NCI-H345 (cell line): ENCODE data around the gene PAX8.

ENCODE experiments used
- DNase-seq: peaks from one replicate; lab custom pipeline; 2025; lab: John Stamatoyannopoulos, UW

Gene PAX8

GRCh38 chr2:113183264-113183663 lies 95.5 kb downstream of the PAX8 start:
- DNase-seq, result no peak

DNA sequence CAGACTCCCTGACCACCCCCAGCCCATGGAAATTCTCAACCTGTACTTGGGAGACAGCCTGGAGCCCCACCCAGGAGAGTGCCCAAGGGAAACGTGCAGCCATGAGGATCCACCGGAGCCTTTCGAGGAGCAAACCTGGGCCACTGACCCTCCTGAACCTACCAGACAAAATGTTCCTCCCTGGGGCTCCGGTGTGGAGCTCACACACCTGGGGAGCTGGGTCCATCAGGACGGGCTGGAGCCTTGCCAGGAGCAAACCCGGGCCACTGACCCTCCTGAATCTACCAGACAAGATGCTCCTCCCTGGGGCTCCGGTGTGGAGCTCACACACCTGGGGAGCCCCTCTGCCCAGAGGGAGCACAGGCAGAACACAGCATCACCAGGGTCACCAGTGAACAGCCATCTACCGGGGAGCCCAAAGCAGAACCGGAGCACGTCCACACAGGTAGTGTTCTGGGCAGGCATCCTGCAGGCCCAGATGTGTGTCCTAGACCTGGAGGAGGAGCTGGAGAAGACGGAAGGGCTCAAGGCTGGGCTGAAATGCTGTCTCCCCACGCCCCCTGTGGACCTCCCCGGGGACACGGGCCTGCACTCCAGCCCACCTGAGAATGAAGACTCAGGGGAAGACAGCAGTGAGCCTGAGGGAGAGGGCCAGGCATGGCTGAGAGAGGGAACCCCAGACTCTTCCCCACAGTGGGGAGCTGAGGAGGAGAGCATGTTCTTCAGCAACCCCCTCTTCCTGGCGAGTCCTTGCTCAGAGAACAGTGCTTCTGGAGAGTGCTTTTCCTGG lies 96.1 kb downstream of the PAX8 start:
- DNase-seq, result no peak

DNA sequence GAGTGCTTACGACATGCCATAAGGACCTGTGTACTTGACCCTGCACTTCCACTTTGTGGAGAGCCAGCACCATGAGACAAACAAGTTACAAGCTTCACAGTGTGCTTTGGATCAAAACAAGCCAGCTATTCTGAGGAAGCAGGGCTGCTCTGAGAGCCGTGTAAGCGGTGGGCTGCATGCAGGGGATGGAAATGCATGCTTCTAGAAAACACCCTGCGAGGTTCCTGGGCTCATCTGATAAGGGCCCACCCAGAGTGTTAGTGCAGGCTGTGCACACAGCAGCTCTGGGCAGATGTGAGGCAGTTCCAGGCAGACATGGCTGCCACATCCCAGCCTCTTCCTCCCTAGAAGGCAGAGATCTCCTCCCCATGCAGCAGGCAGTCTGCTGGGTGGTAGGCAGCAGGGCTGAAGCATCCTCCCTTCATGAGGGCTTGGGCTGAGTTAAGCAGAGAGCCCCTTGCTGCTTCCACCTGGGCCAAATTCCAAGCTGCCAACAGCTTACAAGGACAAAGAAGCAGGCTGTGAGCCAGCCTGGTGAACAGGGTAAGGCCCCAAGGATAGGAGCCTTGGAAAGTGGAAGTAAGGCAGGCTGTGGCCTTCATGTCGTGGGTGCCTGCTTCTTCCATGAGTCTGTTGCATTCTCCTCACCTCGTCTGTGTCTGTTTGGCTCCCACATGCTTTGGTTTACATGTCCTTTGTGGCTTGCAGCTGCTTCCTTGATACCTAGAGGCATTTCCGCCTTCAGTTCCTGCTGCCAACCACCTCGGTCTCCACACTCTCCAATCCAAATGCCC lies 97.3 kb downstream of the PAX8 start:
- DNase-seq, result no peak

GRCh38 chr2:113180131-113180946 lies 98.4 kb downstream of the PAX8 start:
- no peak for DNase-seq

DNA sequence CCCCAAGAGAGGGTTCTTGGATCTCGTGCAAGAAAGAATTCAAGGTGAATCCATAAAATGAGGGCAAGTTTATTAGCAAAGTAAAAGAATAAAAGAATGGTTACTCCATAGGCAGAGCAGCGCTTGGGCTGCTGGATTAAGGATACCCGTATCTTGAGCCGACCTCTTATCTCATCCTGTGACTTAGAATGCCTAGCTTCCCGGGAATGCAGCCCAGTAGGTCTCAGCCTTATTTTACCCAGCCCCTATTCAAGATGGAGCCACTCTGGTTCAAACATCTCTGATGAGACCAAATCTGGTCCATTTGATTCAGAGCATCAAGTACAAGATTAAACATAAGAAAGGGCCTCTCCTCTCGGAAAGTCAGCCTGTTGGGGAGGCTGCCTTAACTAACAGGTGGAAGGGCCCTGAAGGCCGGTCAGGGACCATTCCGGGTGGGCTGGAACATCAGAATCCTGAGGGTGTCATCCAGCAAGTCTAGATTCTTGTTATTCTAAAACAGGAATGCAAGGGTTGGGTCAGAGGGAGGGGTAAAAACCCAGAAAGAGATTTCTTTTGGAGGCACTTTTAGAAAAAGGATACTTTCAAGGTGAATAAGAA lies 99.2 kb downstream of the PAX8 start:
- DNase-seq, result no peak

DNA sequence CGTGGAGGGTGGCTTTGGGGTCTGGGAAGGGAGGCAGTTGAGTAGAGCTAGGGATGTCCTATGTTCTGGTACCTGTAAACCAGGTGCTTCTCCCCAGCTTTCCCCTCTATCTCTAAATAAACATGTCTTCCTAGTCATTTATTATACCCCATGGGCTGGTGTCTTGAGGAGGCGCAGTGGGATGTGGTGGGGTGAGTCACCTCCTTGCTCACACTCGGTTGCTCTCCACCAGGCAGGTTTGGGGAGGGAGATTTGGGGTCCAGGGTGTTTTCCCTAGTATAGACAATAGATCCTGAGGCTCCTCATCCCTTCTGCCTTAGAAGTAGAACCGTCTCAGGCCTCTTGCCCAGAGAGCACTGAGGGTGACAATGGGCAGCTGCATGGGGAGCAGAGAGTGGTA lies 99.8 kb downstream of the PAX8 start:
- DNase-seq, result no peak

- no peak for DNase-seq
Measured at GRCh38 chr2:113178069-113178746, 100.5 kb downstream of the PAX8 start.

- no peak for DNase-seq
Measured at GRCh38 chr2:113176696-113177355, 101.9 kb downstream of the PAX8 start.

DNA sequence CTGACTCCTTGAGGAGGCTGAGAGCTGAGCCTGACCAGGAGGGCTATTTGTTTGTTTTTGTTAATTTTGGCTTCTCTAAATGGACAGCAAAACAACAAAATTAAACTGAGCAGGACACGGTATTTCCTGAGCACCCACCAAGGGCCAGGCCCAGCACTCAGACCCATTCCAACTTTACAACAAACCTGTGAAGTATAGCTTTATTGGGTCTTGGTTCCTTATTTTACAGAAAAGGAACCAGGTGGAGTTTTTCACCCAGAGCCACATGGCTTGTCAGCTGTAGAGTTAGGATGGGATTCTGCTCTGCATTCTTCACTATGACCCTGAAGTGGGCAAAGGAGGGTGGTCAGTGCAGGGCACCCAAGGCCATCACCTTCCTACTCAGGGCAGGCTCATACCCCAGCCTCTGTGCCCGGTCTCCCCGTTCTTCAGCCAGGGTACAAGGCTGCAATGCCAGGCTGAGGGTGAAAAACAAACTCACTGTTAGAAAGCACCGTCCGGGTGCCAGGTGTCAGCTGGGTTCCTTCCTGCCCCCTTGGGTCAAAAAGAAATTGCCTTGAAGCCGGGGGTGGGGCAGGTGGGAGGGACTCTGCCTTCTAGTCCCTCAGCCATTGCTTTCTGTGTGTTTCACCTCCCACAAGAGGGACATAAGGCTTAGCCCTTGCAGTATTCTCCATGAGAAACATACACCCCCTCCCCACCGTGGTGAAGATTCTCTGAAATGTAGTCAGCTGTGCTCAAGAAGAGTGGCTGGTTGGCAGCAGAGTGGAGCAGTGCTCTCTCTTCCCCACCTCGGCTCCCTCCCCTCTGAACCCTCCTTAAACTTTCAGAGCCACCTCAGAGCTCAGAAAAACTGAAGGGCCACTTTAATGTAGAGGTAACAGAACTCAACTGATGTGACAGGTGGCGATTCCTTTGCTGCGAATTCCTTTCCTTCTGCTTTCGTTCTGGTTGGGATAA lies 102.7 kb downstream of the PAX8 start:
- DNase-seq, result no peak

DNA sequence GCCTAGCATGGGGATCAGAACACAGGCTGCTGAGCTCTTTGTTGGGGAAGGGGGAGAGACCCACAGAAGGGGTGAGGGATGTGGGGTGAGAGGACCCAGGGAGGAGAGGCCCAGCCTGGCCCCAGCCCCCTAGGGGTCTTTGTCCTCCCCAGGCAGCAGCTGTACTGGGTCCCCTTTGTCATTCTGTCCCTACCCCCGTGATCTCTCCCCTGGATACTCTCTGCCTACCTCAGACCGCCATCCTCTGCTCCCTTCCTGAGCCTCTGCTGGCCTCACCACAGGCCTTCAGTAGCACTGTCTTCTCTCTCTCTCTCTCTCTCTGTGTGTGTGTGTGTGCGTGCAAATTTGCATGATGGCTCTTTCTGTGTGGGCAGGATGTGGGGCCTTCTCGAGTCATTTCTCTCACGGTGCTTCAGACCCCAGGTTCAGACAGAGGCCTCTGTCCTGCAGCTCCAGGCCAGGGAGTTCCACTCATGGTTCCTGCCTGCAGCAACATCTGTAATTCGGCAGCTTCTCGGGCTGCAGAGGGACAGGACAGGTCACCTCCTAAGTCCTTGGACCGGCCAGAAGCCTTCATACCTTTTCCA lies 103.6 kb downstream of the PAX8 start:
- no peak for DNase-seq

DNA sequence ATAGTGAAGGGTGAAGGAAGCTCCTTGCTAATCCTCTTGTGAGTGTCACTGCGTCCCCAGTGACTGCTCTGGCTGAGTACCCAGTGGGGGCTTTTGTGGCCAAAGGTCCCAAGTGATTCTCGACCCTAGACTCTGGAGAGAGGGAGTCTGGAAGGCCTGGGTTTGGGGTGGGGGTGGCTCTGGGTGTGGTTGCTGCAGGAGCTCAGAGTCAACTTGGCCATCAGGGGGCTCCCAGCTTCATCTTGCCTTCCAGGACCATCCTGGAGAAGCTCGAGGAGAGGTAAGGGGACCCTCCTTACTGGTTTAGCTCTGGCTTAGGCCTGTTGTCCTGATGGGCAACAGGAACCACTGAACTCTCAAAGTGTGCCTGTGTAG lies 104.4 kb downstream of the PAX8 start:
- no peak for DNase-seq

- DNase-seq, result no peak
Measured at GRCh38 chr2:113173542-113174375, 105.0 kb downstream of the PAX8 start, which contains the start of gene PSD4. Gene PSD4 (plus strand): TSS chr2:113173971. CDS start chr2:113182457, 8,486 bp downstream.

GRCh38 chr2:113172721-113173541 lies 105.8 kb downstream of the PAX8 start:
- DNase-seq, result no peak

GRCh38 chr2:113171334-113172075 lies 107.2 kb downstream of the PAX8 start:
- no peak for DNase-seq

DNA sequence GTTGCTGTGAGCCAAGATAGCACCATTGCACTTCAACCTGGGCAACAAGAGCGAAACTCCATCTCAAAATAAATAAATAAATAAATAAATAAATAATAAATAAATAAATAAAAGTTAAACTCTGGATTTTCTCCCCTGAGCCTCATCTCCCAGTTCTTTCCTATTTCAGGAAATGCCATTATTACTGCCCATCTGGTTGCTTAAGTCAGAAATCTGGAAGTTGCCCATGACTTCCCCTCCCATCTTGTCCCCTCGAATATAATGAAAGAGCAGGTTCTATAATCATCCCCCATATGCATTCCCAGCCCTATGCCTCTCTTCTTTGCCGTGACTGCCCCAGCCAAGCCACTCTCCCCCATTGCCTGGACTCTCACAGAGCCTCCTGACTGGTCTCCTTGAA lies 109.1 kb downstream of the PAX8 start:
- DNase-seq, result no peak

DNA sequence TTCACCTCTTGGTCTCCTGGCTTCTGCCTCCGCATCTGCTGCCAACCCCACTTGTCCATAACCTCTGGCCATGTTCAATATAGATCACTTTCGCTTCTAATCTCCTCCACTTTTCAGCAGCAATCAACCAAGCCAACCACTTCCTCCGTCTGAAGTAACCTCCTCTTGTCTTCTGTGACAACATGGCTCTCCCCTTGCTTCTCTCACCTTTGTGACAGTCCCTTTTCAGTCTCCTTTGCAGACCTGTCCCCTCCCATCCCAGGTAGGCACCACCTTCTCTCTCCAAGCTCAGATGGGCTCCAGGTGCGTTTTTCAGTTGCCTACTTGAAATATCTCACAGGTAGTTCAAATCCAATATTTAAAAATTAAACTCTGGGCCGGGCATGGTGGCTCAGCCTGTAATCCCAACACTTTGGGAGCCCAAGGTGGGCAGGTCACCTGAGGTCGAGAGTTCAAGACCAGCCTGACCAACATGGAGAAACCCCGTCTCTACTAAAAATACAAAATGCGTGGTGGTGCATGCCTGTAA lies 109.7 kb downstream of the PAX8 start:
- DNase-seq, result no peak

DNA sequence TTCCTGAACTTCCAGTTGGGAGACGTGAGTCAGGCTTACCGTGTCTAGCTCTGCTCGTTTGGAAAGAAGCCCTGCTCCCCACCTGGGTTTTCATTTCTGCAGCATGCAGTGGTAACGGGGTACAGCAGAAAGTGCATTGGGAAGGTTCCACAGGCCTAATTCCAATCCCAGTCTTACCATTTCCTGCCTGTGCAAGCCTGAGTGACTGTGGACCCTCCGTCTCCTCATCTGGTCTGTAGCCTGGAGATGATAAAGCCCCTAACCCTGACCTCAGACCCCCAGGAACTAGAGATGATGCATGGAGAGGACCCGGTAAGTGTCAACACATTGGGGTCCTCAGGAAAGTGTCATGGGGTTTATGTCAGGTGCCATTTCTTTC lies 110.8 kb downstream of the PAX8 start:
- DNase-seq, result no peak
